Cardiac septum (tissue), 1 donor: ENCODE results near the gene TEX36. TPM values are rescaled to one million over a fixed set of nuclear protein-coding genes. Genes with fewer than 3 reads are reported as not detected.
"Not testable (repeated sequence)": the region's sequence is repeated elsewhere in the genome, so short reads cannot be mapped to it uniquely, and the experiment has no call there.

Source experiments
- DNase-seq: peaks from one replicate; pipeline ENCODE4 v3.0.0-alpha.2; 2020; ENCODE audit warnings: low spot score
- intact Hi-C: fragments of 100-400 bp; cut with DNase I; formaldehyde crosslinking; loops from one replicate; pipeline ENCODE4 v1.14.0; 2022
- long read RNA-seq: library from polyadenylated mRNA; unstranded; transcript quantifications from one replicate; pipeline ENCODE4 v2.0.0, GENCODE V29; 2021
- total RNA-seq: library from RNA; stranded (reverse); fragmentation: NEBNext Ultra II Directional; extraction: Animal tissue kit (Norgen Biotek cat#: 25700); gene quantifications from one replicate; pipeline ENCODE4 v1.2.1, GENCODE V29; 2021
- donor health status: DM: no; HTN: no; CAD: no.

The TEX36 gene, protein sequence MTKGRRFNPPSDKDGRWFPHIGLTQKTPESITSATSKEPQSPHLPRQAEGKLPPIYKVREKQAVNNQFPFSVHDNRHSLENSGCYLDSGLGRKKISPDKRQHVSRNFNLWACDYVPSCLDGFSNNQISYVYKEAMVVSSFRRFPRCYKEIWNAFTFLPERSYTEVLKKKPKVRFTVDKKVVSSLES
- not detected for total RNA-seq
- long read RNA-seq = 0 reads

DNA sequence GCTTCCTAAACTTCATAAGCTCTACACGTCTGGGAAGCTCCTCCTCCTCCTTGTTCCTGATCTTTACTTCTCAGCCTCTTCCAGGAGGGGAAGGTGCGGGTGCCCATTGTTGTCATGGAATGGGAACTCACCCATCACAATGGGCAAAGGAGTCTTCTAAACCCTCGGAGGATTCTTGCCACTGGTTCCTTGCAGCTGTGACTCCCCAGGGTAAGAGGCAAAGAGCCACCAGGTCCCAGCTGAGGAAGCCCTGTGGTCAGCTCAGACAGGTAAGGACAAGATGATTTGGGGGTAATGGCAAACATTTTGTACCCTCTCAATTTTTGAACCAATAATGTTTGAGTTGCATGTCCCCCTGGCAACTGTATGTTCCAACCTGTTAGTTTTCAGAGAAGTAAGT lies at the start of gene TEX36:
TSS of gene TEX36 (minus strand) at position 101 of the 400 bp plus-strand sequence. CDS start 174 bp downstream, outside the sequence.
- intact Hi-C loops = no loop called here
- DNase-seq = no peak

DNA sequence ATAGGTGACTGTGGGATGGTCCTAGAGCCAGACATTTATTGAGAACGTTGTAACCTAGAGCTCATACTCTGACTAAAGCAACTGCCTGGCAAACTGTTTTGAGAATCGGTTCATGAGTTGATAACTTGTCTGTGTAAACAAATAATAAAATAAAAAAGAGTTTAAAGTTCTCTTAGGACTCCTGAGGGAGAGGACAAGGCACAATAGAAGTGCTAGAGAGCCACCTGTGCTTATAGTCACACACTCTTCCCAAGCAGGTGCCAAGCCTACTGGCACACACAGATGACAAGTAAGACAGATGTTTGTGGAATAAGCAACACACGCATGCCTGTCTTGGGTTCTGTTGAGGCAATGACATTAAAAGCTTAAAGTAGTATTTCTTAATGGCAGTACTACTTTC lies 44.5 kb upstream of the TEX36 start:
- intact Hi-C loops = no loop called here
- no peak for DNase-seq

DNA sequence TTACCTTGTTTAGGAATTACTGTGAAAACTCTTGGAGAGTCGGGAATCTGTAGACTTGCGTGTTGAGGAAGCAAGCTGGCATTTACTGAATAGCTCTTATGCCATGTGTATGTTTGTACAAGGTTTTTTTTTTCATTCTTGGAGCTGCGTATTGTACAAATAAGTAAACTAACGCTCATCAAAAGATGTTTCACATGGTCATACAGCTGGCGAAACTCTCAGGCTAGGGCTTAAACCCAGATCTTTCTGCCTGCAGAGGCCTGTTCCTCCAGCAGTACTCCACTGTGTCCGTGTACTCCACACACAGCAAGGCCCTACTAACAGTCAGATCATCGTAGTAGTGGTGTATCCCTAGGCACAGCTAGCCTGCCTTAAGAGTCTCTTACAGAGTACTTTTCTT lies 44.0 kb upstream of the TEX36 start:
- intact Hi-C loops = no loop called here
- DNase-seq = no peak

DNA sequence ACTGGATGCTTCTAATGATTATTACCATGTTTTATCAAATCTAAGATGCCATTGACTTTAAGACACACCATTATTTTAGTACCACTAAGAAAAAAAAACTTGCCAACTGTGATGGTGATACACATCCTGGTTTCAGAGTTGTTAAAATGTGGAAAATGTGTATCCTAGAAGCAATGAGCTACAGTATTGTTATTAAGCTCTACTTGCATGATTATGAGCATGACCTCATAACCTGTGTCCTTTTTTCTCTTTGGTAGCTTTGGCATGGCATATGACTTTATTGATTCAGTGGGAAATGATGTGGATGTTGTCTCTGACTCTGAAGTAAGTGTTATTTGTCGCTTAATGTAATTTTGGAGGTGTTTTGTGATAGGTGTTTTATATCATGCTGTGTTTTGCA lies 39.8 kb upstream of the TEX36 start:
- no peak for DNase-seq
- intact Hi-C loops = no loop called here

DNA sequence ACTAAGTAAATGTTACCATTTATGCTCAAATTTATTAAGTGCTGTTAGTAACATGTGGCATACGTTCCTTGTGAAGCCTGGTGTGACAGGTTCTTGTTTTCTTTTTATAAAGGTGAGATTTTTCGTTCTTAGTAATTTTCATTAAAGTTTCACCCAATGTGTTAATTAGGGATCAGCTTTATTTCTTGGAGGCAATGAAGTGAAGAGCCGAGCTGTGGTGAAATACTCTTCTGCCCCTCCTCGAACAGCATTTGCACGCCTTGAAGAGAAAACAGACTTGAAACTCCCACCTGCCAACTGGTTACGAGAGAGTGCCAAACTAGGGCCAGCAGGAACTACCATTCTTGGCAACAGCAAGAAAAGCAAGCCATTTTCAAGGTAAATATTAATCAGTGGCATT lies 38.1 kb upstream of the TEX36 start:
- no peak for DNase-seq
- intact Hi-C loops = no loop called here

- intact Hi-C loops = no loop called here
- no peak for DNase-seq
Observed at GRCh38 chr10:125720002-125720382, 37.0 kb upstream of the TEX36 start.

- intact Hi-C loops = no loop called here
- DNase-seq = peak; percentile 99
Observed at GRCh38 chr10:125719173-125720001, 36.4 kb upstream of the TEX36 start, which contains the start of gene EDRF1. TSS of gene EDRF1 (plus strand) at chr10:125719709. CDS start at chr10:125719808, 99 bp downstream.

GRCh38 chr10:125714728-125715127 lies 31.8 kb upstream of the TEX36 start:
- DNase-seq, intact Hi-C loops: not testable (repeated sequence)

DNA sequence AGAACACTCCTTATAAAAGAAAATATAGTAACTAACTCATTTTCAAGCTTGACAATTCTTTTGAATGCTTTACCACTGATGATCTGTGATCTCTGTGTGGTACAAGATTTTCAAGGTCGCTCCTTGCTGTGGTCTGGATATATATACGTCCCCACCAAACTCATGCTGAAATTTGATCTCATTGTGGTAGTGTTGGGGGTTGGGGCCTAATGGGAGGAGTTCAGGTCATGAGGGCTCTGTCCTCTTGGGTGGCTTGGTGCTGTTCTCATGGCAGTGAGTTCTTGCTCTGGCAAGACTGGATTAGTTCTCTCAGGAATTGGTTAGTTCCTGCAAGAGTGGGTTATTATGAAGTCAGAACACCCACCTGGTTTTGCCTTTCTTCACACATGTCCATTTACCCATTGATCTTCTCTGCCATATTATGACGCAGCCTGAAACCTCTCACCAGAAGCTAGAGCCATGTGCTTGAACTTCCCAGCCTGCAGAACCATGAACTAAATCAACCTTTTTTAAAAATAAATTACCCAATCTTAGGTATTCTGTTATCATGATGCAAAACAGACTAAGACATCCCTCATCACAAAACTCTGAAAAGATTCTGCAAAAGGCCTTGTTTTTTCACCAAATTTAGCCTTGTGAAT lies 28.3 kb upstream of the TEX36 start:
- intact Hi-C loops = no loop called here
- DNase-seq = no peak

GRCh38 chr10:125709553-125710474 lies 26.9 kb upstream of the TEX36 start:
- DNase-seq = no peak
- intact Hi-C loops = no loop called here

DNA sequence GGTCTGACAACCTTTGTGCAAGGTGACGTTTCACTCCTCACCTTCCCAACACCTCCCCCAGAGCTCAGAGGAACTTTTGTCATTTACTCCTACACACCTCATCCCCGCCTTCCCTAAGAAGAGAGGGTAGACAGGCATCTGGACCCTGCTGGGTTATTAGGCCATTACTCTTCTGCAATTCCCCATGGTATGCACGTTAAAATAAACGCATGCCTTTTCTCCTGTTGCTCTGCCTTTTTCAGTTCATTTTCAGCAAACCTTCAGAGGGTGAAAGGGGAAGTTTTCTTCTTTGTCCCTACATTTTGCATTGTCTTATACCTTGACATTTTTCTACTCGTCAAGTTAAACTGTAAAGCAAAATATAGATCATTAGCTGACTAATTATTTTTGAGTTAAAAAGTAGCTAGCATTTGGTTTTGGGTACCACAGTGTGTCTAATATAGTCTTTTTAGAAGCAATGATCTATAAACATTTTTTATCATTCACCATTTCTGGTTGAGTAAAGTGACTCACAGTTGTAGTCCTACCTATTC lies 26.1 kb upstream of the TEX36 start:
- intact Hi-C loops = no loop called here
- DNase-seq = no peak

DNA sequence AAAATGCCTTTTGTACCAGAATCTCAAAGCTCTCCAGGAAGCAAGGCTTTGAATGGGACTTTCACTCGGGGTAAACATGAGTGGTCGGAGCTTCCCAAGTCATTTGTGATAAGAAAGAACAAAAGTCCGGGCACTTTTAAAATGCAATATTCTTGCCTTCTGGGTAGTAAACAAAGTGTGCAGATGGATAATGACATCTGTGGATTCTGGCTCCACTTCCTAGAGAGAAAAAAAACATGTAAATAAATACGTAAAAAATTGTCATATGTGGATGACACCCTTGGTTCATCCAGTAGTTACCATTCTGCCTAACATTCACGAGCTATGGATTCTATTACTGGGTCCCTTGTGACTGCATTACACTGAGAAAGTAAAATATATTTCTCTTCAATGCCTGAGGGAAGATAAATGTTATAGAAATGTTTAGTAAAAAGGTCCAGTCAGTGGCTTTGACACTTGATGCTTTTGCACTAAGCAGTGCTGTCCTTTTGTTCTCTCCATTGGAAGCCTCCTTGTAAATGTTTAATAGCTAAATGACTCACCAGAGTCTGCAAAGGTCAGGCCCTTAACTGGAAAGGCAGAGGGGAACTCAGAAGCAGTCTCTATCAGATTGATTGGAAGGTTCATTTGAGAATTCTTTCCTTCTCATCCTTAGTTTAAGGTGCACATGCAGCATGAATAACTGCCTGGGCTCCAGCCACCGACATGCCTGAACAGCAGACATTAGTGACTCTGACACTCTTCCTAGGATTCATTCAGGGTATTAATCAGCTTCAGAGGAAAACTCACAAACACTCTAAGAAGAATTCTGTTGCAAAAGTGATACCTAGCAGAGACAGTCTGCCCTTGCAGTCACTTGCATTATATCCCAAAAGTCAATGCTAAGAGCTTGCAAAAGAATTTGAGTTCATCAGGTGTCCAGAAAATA lies 24.8 kb upstream of the TEX36 start:
- intact Hi-C loops = no loop called here

GRCh38 chr10:125700355-125700911 lies 17.5 kb upstream of the TEX36 start:
- intact Hi-C loops = no loop called here
- DNase-seq = no peak

More for the DNA sequence above, 24.8 kb upstream of the TEX36 start:
- no peak for DNase-seq

DNA sequence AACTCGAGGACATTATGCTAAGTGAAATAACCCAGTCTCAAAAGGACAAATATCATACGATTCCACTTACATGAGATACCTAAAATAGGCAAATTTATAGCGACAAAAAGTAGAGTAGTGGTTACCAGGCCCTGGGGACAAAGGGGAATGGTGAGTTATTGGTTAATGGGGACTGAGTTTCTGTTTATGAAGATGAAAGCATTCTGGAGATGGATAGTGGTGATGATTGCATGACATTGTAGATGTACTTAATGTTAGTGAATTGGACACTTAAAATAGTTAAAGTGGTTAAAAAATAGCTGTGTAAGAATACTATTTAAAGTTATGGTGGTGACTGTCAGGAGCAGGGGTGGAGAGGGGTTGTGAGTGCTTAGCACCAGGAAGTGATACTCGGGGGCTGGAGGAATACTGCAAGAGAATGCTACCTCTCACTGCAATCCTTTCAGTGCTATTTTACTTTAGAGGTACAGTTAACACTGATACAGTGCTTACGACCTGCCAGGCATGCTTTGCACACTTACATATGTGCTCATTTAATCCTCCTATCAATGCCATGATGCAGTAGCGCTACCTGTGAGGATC lies 16.7 kb upstream of the TEX36 start:
- intact Hi-C loops = no loop called here
- DNase-seq = no peak

- DNase-seq = no peak
- intact Hi-C loops = no loop called here
Observed at GRCh38 chr10:125698481-125698998, 15.6 kb upstream of the TEX36 start.

DNA sequence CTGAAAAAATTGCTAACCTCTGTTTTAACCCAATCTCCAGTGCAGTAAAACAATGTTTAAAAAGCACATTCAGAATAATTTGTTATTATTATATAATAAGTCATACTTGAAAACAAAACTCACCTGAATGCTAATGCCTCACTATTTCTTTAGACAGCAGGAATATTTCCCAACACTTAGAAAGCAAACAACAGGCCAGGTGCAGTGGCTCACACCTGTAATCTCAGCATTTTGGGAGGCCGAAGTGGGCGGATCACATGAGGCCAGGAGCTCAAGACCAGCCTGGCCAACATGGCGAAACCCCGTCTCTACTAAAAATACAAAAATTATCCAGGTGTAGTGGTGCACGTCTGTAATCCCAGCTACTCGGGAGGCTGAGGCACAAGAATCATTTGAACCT lies 13.9 kb upstream of the TEX36 start:
- intact Hi-C loops, DNase-seq: not testable (repeated sequence)

GRCh38 chr10:125694883-125695282 lies 11.9 kb upstream of the TEX36 start:
- DNase-seq = no peak
- intact Hi-C loops = no loop called here

DNA sequence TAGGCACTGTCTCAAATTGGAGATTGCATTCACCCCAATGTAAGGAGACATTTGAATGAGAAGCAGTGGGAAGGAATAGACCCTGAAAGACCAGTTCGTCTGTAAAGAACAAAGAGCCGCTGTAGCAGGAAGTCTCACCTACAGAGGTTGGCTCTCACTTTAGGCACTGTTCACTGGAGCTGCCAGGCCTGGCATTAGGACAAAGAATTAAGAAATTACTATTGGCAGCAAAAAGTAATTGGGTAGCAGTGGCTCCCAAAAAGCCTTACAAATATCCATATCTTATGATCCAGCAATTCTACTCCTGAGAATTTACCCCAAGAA lies 10.5 kb upstream of the TEX36 start:
- intact Hi-C loops = no loop called here
- DNase-seq = no peak
